Right atrium auricular region (tissue), 2 donors: ENCODE results near the gene XPA. TPM values are rescaled to one million over a fixed set of nuclear protein-coding genes. Genes with fewer than 3 reads are reported as not detected.

Experiments used
- DNase-seq: peaks from one replicate; pipeline ENCODE4 v3.0.0-alpha.2; 2019; ENCODE audit warnings: low spot score
- H3K27ac ChIP-seq, 2 donors: fragments of 200-600 bp; sonication (generic); 1 replicate in 1 of 2; 2 replicates in 1 of 2; pipeline ENCODE4 v1.5.1; 2016 to 2019
- H3K27me3 ChIP-seq, 2 donors: fragments of 200-600 bp; sonication (generic); one replicate each; pipeline versions ENCODE4 v1.5.1 to v1.6.0; 2017 to 2019
- H3K36me3 ChIP-seq: fragments of 200-600 bp; sonication (generic); one replicate; pipeline ENCODE4 v1.5.1; 2016
- H3K4me1 ChIP-seq, 2 donors: fragments of 200-600 bp; sonication (generic); one replicate each; pipeline versions ENCODE4 v1.5.1 to v1.6.0; 2017 to 2019
- H3K4me3 ChIP-seq, 2 donors: fragments of 200-600 bp; sonication (generic); 1 replicate in 1 of 2; 2 replicates in 1 of 2; pipeline ENCODE4 v1.5.1; 2017 to 2019; ENCODE audit warnings: mild to moderate bottlenecking in 1 of 2, moderate library complexity in 1 of 2
- H3K9me3 ChIP-seq, 2 donors: fragments of 200-600 bp; sonication (generic); one replicate each; pipeline ENCODE4 v1.5.1; 2019
- total RNA-seq, 2 donors: library from RNA; depleted of rRNA; stranded (reverse); fragments of >200 nt; gene quantifications; one replicate each; pipeline ENCODE4 v1.1.0, GENCODE V29; 2016
- TF ChIP-seq, protein P1 (sequence below), 2 donors: fragments of 200-600 bp; sonication (generic); IDR thresholded peaks; one replicate each; pipeline ENCODE4 v1.5.1; 2019; ENCODE audit warnings: antibody characterized with exemption in 2 of 2

XPA gene
- total RNA-seq, 2 donors from 2014 or later = 6.9 to 7.9 TPM

DNA sequence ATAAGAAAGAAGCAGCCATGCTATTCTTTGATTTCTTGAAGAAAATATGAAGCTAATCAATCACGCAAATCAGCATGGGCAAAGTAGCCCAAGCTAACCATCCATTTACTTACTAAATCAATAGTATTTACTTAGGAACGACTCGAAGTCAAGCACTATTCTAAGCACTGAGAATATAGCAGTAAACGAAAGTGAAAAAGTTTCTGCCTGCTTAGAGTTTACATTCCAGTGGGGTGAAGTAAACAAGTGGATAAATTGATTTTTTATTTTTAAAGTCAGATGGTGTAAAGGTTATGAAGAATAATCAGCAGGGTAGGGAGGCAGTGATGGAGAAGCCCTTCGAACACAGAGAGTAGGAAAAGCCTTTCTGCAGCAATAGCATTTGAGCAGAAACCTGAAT lies 69.5 kb downstream of the XPA start:
- H3K27ac ChIP-seq = peak overlapping the region; percentile 37 to 59
- TF ChIP-seq, protein P1, sequence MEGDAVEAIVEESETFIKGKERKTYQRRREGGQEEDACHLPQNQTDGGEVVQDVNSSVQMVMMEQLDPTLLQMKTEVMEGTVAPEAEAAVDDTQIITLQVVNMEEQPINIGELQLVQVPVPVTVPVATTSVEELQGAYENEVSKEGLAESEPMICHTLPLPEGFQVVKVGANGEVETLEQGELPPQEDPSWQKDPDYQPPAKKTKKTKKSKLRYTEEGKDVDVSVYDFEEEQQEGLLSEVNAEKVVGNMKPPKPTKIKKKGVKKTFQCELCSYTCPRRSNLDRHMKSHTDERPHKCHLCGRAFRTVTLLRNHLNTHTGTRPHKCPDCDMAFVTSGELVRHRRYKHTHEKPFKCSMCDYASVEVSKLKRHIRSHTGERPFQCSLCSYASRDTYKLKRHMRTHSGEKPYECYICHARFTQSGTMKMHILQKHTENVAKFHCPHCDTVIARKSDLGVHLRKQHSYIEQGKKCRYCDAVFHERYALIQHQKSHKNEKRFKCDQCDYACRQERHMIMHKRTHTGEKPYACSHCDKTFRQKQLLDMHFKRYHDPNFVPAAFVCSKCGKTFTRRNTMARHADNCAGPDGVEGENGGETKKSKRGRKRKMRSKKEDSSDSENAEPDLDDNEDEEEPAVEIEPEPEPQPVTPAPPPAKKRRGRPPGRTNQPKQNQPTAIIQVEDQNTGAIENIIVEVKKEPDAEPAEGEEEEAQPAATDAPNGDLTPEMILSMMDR (IDR thresholded peaks at IDR 0.05) = no peak
- peaks cover 0 to 30% of the 10 kb centered on the region in 2 donors for H3K4me1 ChIP-seq
- no peak overlapping the region for H3K4me3 ChIP-seq
- no peaks in the 10 kb centered on the region for H3K9me3 ChIP-seq
- DNase-seq = no peak
- peaks cover 11% of the 10 kb centered on the region for H3K36me3 ChIP-seq
- H3K27me3 ChIP-seq = no peaks in the 10 kb centered on the region

DNA sequence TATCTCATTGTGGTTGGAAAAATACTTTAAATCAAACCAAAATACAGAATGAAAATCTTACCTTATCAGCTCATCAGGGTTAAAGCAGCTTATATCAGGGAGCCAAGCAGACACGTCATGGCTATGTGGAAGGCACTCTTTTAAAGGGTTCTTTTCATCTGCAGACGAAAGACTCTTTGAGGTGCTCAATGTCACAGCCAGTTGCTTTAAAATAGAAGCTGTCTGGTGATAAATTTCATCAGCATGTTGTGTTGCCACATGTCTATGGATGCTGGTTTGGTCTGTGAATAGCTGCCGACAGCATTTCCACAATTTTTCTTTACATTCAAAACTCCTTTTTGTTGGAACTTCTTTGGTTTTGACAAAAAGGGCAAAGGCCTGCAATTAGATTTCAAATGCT lies 71.5 kb downstream of the XPA start:
- Histone ChIP-seq H3K4me3 (no peak overlapping the region), H3K9me3 (no peaks in the 10 kb centered on the region), H3K27ac (peak overlapping the region; percentile 41 to 77), H3K27me3 (no peaks in the 10 kb centered on the region), H3K36me3 (peaks cover 22% of the 10 kb centered on the region), H3K4me1 (peaks cover 0 to 17% of the 10 kb centered on the region in 2 donors)
- no peak for DNase-seq
- TF ChIP-seq, protein P1 (IDR thresholded peaks at IDR 0.05) = no peak

Other genes starting within 250 kb of the XPA start
- gene TMOD1, start 195.7 kb downstream of the XPA start, total RNA-seq = 100 to 1,000 TPM; 118 to 122 TPM
- gene TSTD2, start 64.0 kb downstream of the XPA start, total RNA-seq = 10 to 100 TPM; 13.9 to 14.0 TPM
- 10 to 100 TPM; 14.1 to 18.5 TPM for gene NCBP1, start 63.5 kb downstream of the XPA start, total RNA-seq
- not detected for gene FOXE1, start 155.9 kb upstream of the XPA start, total RNA-seq
- 10 to 100 TPM; 13.9 to 14.5 TPM for gene TRMO, start 225.2 kb upstream of the XPA start, total RNA-seq
- under 1 TPM; 0.31 to 0.63 TPM for gene HEMGN, start 240.8 kb upstream of the XPA start, total RNA-seq